Adrenal gland (tissue), 12 donors: ENCODE data around the gene TBXAS1. TPM values are rescaled to one million over a fixed set of nuclear protein-coding genes. Genes with fewer than 3 reads are reported as not detected.

Experiments used
- DNase-seq, 7 donors: peaks; one replicate each; pipeline ENCODE4 v3.0.0-alpha.2; 2019 to 2020
- H3K27ac ChIP-seq, 5 donors: fragments of 200-600 bp; sonication (generic) in 4 of 5; 1 replicate in 3 of 5; 2 replicates in 2 of 5; pipeline versions ENCODE4 v1.5.1 to v1.8.0; 2016 to 2020; ENCODE audit warnings: mild to moderate bottlenecking in 1 of 5
- H3K27me3 ChIP-seq: fragments of 200-600 bp; 2 replicates; pipeline ENCODE4 v1.8.0; 2021
- H3K36me3 ChIP-seq, 2 donors: fragments of 200-600 bp; replicated peaks in 1 of 2; 1 replicate in 1 of 2; 2 replicates in 1 of 2; pipeline versions ENCODE4 v1.5.1 to v1.8.0; 2018 to 2022
- H3K4me1 ChIP-seq, 2 donors: fragments of 200-600 bp; replicated peaks in 1 of 2; 1 replicate in 1 of 2; 2 replicates in 1 of 2; pipeline versions ENCODE4 v1.5.1 to v1.8.0; 2018 to 2021
- H3K4me3 ChIP-seq, 4 donors: fragments of 200-600 bp; sonication (generic) in 3 of 4; one replicate each; pipeline ENCODE4 v1.5.1; 2016 to 2018
- H3K9me3 ChIP-seq, 3 donors: fragments of 200-600 bp; sonication (generic) in 1 of 3; replicated peaks in 1 of 3; 1 replicate in 2 of 3; 2 replicates in 1 of 3; pipeline versions ENCODE4 v1.5.1 to v1.8.0; 2016 to 2021
- CTCF ChIP-seq, 6 experiments: fragments of 450-650 bp in 4 of 6; fragments of 200-600 bp in 2 of 6; sonication (generic) in 1 of 6; IDR thresholded peaks; 1 replicate in 5 of 6; 2 replicates in 1 of 6; pipeline versions ENCODE4 v1.5.1 to v1.8.0; 2016 to 2021; ENCODE audit warnings: antibody characterized with exemption in 6 of 6, mild to moderate bottlenecking in 2 of 6, moderate library complexity in 1 of 6
- POLR2A ChIP-seq, 2 donors: fragments of 450-650 bp; IDR thresholded peaks; one replicate each; pipeline ENCODE4 v1.6.1; 2017; ENCODE audit warnings: antibody characterized with exemption in 2 of 2, mild to moderate bottlenecking in 2 of 2, moderate library complexity in 1 of 2
- WGBS, 4 donors: extraction: QIAGEN DNeasy Blood & Tissue Kit in 2 of 4; methylation state at CpG; one replicate each; pipeline versions ENCODE4 v1.1.5 to v1.1.7; 2013 to 2017; 5-methylcytosine and 5-hydroxymethylcytosine counted together
- intact Hi-C, 2 donors: fragments of 100-400 bp; cut with DNase I; formaldehyde crosslinking; loops; one replicate each; pipeline versions ENCODE4 v1.14.1 to v1.15.0; 2022 to 2023
- polyA plus RNA-seq, 3 donors: library from polyadenylated mRNA; stranded (reverse); fragments of 200-250 nt in 2 of 3; fragments of 350-450 nt in 1 of 3; fragmentation: Illumina TruSeq in 1 of 3; extraction: RNeasy Lipid Tissue Mini Kit (QIAGEN cat#74804) in 1 of 3; gene quantifications; one replicate each; pipeline ENCODE4 v1.2.3, GENCODE V29; 2013 to 2014
- total RNA-seq, 9 donors: library from RNA; depleted of rRNA in 4 of 9; stranded (reverse); fragments of >200 nt in 4 of 9; fragments of 120-200 nt in 1 of 9; fragmentation: NEBNext Ultra II Directional in 1 of 9; extraction: Animal tissue kit (Norgen Biotek cat#: 25700) in 1 of 9; gene quantifications; one replicate each; pipeline versions ENCODE4 v1.1.0 to v1.2.4, GENCODE V29; 2013 to 2023
- donor health status: healthy with polysubstance abuse.
- donor health status: Bipolar disorder and iron deficiency.
- donor health status: DM: yes; HTN: yes; CAD: no.
- donor health status: DM: no; HTN: no; CAD: no.
- donor health status: DM: no; HTN: no; CAD: no.
- donor health status: DM: yes; HTN: yes; CAD: no.

Gene TBXAS1
- total and polyA plus RNA-seq, 12 donors: 9.0 to 87.0 (median 27.3) TPM

GRCh38 chr7:139808427-139808826 is 20.6 kb upstream of the TBXAS1 start:
- Histone ChIP-seq H3K36me3 (no peaks in the 10 kb centered on the region), H3K9me3 (no peaks in the 10 kb centered on the region), H3K4me3 (no peak overlapping the region), H3K27ac (no peak overlapping the region), H3K4me1 (no peaks in the 10 kb centered on the region), H3K27me3 (no peaks in the 10 kb centered on the region)
- 66 to 82% (median 76%) methylated on average over 3 of the region's 3 CpGs for WGBS, 4 donors
- no peak for DNase-seq
- intact Hi-C loops: no loop called here
- no peak for TF ChIP-seq POLR2A (IDR thresholded peaks at IDR 0.05)
- TF ChIP-seq CTCF (IDR thresholded peaks at IDR 0.05): no peak

DNA sequence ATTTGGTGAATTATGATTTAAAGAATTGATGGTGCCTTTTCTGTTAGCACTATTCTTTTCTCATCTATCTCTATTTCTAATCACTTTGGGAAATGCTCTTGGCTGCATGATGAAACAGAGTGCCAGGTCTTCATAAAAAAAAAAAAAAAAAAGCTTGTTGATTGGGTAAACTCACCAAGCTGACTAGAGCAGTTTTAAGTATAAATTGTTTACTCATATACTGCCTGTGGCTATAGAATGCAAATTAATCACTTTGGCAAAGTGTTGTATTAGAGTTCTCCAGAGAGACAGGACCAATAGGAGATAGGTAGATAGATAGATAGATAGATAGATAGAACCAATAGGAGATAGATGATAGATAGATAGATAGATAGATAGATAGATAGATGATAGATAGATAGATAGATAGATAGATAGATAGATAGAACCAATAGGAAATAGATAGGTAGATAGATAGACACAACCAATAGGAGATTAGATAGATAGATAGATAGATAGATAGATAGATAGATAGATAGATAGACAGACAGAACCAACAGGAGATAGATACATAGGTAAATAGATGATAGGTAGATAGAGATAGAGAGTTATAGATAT is 20.1 kb upstream of the TBXAS1 start:
- H3K4me3 ChIP-seq: no peak overlapping the region
- intact Hi-C loops: no loop called here
- H3K27me3 ChIP-seq: no peaks in the 10 kb centered on the region
- H3K4me1 ChIP-seq: no peaks in the 10 kb centered on the region
- no peak for DNase-seq
- H3K27ac ChIP-seq: no peak overlapping the region
- no peaks in the 10 kb centered on the region for H3K36me3 ChIP-seq
- TF ChIP-seq CTCF (IDR thresholded peaks at IDR 0.05) (no peak), POLR2A (IDR thresholded peaks at IDR 0.05) (no peak)
- H3K9me3 ChIP-seq: no peaks in the 10 kb centered on the region

DNA sequence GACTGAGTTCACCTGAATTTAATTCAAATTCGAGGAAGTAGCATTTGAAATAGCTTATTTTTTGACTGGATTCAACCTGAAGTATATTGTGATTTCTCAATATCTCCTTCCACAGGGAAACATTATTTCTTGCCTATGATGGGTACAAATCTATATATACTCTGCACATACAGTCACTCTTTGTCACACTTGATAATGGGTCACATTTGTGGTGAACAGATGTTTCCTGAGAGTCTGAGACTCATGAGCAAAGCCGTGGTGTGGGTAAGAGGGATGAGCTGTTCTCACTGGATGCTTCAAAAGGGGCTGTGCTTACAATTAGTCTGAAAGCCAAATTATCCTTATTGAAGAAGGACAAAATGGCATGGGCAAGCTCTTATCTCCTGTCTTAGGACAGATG is 18.0 kb upstream of the TBXAS1 start:
- no peaks in the 10 kb centered on the region for H3K4me1 ChIP-seq
- H3K4me3 ChIP-seq: no peak overlapping the region
- TF ChIP-seq POLR2A (IDR thresholded peaks at IDR 0.05) (no peak), CTCF (IDR thresholded peaks at IDR 0.05) (no peak)
- H3K36me3 ChIP-seq: no peaks in the 10 kb centered on the region
- H3K27ac ChIP-seq: no peak overlapping the region
- WGBS, 4 donors: 50 to 65% (median 57%) methylated on average over 2 of the region's 2 CpGs
- no peak for DNase-seq
- H3K27me3 ChIP-seq: no peaks in the 10 kb centered on the region
- H3K9me3 ChIP-seq: no peaks in the 10 kb centered on the region
- intact Hi-C loops: no loop called here

- no peak overlapping the region for H3K27ac ChIP-seq
- no peaks in the 10 kb centered on the region for H3K9me3 ChIP-seq
- WGBS, 4 donors: 79 to 92% (median 85%) methylated on average over 6 of the region's 6 CpGs
- intact Hi-C loops: no loop called here
- no peaks in the 10 kb centered on the region for H3K27me3 ChIP-seq
- no peak overlapping the region for H3K4me3 ChIP-seq
- TF ChIP-seq CTCF (IDR thresholded peaks at IDR 0.05) (no peak), POLR2A (IDR thresholded peaks at IDR 0.05) (no peak)
- no peaks in the 10 kb centered on the region for H3K36me3 ChIP-seq
- no peak for DNase-seq
- H3K4me1 ChIP-seq: no peaks in the 10 kb centered on the region
Measured at GRCh38 chr7:139813151-139813550, 15.9 kb upstream of the TBXAS1 start.
